GM12801 (cell line): Measurements from ENCODE around the gene LRCH3.

Source experiments
- TF ChIP-seq, protein P1 (sequence below): IDR thresholded peaks from one replicate; pipeline ENCODE4 v1.5.1; 2011; ENCODE audit warnings: control low read depth; ENCODE audit not compliant: insufficient read length; ENCODE audit errors: extremely low read depth

The LRCH3 gene

DNA sequence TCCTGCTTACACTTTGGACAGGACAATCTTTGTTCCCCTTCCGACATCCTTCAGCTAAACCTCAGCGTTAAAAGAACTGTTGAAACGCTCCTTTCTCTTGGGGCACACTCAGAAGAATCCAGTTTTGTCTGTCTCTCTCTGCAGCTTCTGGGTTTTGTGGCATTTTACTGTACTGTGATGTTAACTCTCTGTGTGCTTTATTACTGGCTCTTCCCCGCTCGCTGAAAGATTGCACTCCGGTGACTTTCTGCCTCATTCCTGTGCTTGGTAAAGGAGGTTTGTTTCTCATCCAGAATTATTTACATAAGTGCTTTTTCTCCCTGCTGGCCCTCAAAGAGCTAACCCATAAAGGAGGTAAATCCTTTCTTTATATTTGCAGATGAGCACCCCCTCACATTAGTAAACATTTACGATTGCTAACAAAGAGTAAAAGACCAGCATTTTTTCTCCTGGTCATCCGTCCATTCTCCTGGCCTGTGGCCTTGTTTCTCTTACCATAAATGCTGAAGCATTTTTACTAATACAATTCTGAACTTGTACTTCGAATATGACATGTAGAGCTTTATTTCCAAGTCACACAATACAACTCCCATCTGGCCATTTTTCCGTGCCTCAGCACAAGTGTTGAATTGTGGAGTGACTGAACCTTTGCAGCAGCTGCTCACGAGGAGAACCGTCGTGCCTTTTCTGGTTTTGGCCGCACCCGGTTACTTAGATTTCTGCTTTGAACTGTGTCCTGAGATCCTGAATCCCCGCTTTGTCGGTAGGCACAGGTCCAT, 89.6 kb downstream of the LRCH3 start:
- TF ChIP-seq, protein P1, sequence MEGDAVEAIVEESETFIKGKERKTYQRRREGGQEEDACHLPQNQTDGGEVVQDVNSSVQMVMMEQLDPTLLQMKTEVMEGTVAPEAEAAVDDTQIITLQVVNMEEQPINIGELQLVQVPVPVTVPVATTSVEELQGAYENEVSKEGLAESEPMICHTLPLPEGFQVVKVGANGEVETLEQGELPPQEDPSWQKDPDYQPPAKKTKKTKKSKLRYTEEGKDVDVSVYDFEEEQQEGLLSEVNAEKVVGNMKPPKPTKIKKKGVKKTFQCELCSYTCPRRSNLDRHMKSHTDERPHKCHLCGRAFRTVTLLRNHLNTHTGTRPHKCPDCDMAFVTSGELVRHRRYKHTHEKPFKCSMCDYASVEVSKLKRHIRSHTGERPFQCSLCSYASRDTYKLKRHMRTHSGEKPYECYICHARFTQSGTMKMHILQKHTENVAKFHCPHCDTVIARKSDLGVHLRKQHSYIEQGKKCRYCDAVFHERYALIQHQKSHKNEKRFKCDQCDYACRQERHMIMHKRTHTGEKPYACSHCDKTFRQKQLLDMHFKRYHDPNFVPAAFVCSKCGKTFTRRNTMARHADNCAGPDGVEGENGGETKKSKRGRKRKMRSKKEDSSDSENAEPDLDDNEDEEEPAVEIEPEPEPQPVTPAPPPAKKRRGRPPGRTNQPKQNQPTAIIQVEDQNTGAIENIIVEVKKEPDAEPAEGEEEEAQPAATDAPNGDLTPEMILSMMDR = no peak

DNA sequence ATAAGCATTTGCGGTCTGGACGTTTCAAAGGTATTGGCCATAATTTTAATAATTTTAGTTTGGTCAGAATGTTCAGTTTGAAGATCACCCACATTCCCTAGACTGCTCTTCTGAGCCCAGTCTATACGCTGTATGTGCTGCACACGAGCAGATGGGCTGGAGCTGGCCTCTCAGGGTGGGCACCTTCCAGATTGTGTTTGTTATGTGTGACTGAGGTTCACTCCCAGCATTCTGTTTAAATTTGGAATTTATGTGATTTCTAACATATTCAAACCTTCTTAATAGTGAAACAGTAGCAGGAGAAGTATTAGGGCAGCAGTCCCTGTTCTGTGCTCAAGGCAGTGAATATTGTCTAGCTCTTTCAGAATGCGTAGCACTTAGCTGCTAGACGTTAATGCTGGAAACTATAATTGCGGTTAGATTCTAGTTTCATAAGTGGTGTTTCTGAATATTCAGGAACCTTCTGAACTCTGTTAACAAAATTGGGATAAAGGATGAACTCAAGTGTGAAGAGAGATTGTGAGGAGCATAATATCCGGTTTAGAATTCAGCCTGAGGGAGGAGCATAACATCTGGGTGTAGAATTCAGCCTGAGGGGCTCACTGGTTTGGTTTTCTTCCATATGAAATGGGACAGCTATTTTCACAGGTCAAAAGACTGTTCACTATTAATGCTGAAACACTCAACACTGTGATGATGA, 90.4 kb downstream of the LRCH3 start:
- TF ChIP-seq, protein P1 = no peak

DNA sequence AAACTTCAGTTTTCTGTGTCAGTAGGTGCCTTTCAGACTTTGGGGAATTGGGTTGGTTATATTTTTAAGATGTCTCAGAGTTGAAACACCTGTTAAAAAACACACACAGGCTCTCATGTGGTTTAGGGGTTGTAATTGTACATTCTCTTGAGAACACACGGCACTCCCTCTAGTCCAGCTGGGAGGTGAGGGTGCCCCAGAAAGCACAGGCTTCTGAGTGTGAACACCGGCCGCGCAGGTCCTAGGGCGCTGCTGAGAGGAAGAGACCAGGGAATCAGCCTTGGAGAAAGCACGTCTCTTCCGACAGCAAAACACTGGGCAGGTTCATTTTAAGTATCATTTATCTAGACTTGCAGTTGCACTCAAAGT, 90.9 kb downstream of the LRCH3 start:
- TF ChIP-seq, protein P1 = no peak

DNA sequence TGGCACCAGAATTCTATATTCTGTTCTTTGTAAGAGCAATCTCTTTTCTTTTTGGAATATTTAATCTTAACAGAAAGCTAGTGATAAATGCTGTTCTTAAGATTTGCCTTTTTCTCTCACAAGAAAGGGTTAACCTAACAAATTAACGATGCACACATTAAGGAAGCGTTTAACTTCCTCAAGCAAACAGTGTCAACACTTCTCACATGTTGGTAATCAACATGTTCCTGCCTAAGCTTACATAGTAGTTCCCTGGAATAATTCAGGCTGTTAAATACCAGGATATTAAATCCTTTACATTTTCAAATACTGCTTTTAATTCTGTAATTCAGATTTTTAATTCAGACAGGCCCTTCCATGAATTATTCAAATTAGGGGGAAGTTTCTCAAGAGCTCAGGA, 91.5 kb downstream of the LRCH3 start:
- TF ChIP-seq, protein P1 = no peak

DNA sequence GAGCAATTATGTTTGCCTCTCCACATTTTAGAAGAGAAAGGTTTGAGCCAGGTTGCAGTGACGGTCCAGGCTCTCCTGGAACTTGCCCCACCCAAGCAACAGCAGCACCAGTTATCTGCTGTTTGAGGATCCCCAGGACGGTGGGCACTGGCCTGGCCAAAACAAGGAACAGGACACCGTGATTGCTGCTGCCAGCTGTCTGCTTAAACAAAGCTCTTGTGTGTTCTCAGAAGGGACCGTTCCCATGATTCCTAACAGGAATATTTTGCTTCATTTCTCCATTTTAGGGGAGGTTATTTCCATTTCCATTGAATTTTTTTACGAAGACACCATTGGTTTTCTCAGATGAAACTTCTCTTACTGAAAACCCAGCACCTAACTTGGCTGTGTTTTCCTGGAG, 92.5 kb downstream of the LRCH3 start:
- TF ChIP-seq, protein P1 = no peak

DNA sequence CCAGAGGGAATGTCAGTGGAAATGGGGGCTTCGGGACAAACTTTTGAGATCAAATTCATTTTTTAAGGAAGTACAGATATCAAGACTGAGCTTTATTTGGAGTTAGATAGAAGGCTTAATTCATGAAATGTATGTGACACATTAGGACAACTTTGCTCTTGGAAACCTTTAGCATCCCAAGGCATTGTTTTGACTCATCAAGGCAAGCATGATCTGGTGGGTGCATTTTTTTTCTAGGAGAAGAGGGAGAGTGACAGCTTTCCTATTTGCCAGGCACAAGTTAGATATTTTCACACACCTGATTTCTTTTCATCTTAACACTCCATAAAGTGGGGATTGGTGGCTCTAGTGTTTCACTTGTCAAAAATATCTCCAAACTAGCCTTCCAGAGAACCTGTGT, 97.5 kb downstream of the LRCH3 start:
- TF ChIP-seq, protein P1 = no peak

DNA sequence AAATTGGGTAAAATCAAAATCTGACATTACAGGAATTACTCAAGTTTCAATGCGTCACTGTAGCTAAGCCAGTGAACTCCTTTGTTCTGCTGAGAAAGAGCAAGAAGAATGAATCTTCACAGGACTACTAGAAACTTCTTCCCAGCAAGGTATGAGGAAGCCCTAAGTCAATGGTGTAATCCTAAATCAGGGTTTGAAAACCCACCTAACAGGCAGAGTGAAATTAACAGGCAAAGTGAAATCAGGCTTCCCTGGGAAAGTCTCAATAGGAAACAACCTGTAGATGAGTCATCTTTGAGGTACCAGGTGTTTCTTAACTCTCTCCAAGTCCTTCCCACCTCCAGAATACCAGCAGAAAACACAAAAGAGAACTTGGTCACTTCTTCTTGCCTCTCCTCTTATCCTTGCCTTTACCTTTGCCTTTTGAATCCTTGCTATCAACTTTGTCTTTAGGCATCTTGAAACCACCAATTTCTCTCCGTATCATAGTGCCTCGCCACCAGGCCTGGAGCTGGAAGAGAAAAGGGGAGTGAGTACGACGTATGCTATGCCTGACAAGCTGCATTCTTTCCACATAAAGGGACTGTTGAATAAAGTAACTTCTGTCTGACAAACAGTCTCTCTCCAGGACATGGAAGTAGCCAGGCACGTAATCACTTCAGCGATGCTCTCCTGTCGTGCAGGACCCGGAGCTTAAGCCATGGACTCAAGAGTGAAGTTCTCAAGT, 98.3 kb downstream of the LRCH3 start:
- TF ChIP-seq, protein P1 = no peak
